ENCODE measurements around the gene SLC37A3.
"Not testable (repeated sequence)": the region's sequence is repeated elsewhere in the genome, so short reads cannot be mapped to it uniquely, and the experiment has no call there.

SLC37A3 gene

GRCh38 chr7:140397784-140398750 lies at the start of gene SLC37A3:
SLC37A3 (minus strand) TSS chr7:140398530; CDS start chr7:140382526, 16,004 bp downstream.
- FAIRE-seq = no peak

- no peak for FAIRE-seq
Measured at GRCh38 chr7:140447841-140448240, 49.5 kb upstream of the SLC37A3 start.

GRCh38 chr7:140446467-140446866 lies 48.1 kb upstream of the SLC37A3 start:
- FAIRE-seq = no peak

- FAIRE-seq = no peak
Measured at GRCh38 chr7:140441519-140441918, 43.2 kb upstream of the SLC37A3 start.

- no peak for FAIRE-seq
Measured at GRCh38 chr7:140440593-140440992, 42.3 kb upstream of the SLC37A3 start.

GRCh38 chr7:140439359-140439758 lies 41.0 kb upstream of the SLC37A3 start:
- no peak for FAIRE-seq

- FAIRE-seq = no peak
Measured at GRCh38 chr7:140435252-140435895, 37.0 kb upstream of the SLC37A3 start.

- no peak for FAIRE-seq
Measured at GRCh38 chr7:140433396-140433795, 35.1 kb upstream of the SLC37A3 start.

- FAIRE-seq = no peak
Measured at GRCh38 chr7:140426130-140426529, 27.8 kb upstream of the SLC37A3 start.

GRCh38 chr7:140425718-140426117 lies 27.4 kb upstream of the SLC37A3 start:
- FAIRE-seq = no peak

GRCh38 chr7:140423501-140423900 lies 25.2 kb upstream of the SLC37A3 start:
- FAIRE-seq = no peak

GRCh38 chr7:140421521-140421920 lies 23.2 kb upstream of the SLC37A3 start:
- no peak for FAIRE-seq

- no peak for FAIRE-seq
Measured at GRCh38 chr7:140418653-140419052, 20.3 kb upstream of the SLC37A3 start.

GRCh38 chr7:140418156-140418472 lies 19.8 kb upstream of the SLC37A3 start:
- not testable (repeated sequence) for FAIRE-seq

- no peak for FAIRE-seq
Measured at GRCh38 chr7:140417456-140418155, 19.3 kb upstream of the SLC37A3 start.

GRCh38 chr7:140416560-140416959 lies 18.2 kb upstream of the SLC37A3 start:
- no peak for FAIRE-seq

- FAIRE-seq = not testable (repeated sequence)
Measured at GRCh38 chr7:140415816-140416215, 17.5 kb upstream of the SLC37A3 start.

GRCh38 chr7:140415361-140415760 lies 17.0 kb upstream of the SLC37A3 start:
- no peak for FAIRE-seq

- no peak for FAIRE-seq
Measured at GRCh38 chr7:140404565-140405065, 6.3 kb upstream of the SLC37A3 start.

- no peak for FAIRE-seq
Measured at GRCh38 chr7:140403878-140404564, 5.7 kb upstream of the SLC37A3 start, which contains the start of gene RAB19. RAB19 (plus strand) TSS chr7:140404058; CDS start chr7:140407647, 3,589 bp downstream.

- no peak for FAIRE-seq
Measured at GRCh38 chr7:140402178-140402835, 4.0 kb upstream of the SLC37A3 start.

GRCh38 chr7:140400381-140400780 lies 2.1 kb upstream of the SLC37A3 start:
- FAIRE-seq = no peak

All from colon (tissue), 2 donors.